NCI-H526 treated with DMSO at 0.1 percent for 48 hours (cell line): ENCODE data around the gene APC.

Source experiments
- DNase-seq: peaks from one replicate; lab custom pipeline; 2025; lab: John Stamatoyannopoulos, UW

Gene APC

GRCh38 chr5:112784726-112785125, 47.0 kb downstream of the APC start:
- no peak for DNase-seq

DNA sequence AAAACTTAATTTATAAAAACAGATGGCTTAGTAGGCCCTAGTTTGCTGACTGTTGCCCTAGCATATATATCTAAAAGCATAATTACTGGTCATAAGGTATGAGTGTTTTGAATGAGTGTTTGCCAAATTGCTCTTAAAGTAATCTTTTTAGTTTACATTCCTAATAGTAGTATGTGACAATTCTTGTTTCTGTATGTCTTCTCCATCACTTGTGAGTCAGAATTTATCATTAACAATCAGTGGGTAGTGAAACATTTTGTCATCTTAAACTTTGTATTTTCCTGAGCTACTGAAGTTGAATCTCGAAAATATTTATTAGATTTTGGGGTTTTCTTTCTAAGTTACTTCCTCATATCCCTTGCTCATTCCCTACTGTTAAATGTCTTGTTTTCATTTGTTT, 49.6 kb downstream of the APC start:
- DNase-seq = no peak

DNA sequence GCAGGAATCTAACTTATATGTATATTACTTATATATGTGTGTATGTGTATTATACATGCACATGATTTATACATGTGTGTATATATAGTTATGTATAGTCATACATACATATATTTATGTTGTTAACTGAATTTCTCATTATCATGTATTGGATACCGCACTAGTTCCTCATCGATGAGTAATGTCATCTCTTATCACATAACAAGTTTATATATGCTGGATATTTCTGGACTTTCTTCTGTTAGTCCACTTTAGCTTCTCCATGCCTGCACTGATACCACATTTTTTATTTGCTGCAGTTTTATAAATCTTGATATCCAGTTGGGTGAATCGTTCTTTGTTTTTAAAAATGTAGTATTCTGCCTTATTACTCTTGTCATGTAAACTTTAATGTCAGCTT, 50.2 kb downstream of the APC start:
- DNase-seq = no peak

DNA sequence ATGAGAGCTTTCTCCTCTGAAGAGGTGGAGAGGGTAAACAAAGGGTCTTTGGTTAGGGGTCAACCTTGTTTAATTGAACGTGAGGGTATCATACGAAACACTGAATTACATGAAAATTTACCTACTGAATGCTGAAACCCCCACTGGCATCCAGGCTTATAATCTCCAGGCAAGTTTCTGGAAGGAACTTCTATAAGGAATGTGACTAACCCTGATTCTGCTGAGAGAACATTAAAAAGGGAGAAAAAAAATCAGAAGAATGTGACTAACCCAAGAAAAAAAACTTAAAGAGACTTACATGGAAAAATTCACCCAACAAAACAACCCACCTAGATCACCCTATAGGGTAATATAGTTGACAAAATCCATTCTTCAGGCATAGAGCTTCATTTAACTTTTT, 55.5 kb downstream of the APC start:
- DNase-seq = no peak

DNA sequence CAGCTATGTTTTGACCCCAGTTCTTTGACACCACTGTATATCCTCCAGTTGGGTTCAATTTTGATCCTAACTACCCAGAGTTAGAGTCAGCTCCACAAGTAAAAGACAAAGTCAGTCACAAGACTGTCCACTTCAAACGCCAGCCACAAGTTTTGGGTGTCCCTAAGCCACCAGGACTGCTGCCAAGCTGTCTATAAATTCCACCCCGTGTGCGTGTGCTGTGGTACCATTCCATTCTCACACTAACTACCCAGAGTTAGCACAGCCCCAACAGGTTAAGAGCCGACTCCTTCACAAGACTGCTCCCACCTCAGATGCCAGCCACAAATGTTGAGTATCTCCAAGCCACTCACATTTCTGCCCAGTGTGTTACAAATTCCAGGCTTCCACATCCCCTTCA, 56.7 kb downstream of the APC start:
- DNase-seq = no peak

GRCh38 chr5:112795342-112795741, 57.7 kb downstream of the APC start:
- no peak for DNase-seq

- peak; percentile 40 for DNase-seq
Observed at GRCh38 chr5:112795944-112796678, 58.4 kb downstream of the APC start.

GRCh38 chr5:112799661-112800060, 62.0 kb downstream of the APC start:
- DNase-seq = no peak

DNA sequence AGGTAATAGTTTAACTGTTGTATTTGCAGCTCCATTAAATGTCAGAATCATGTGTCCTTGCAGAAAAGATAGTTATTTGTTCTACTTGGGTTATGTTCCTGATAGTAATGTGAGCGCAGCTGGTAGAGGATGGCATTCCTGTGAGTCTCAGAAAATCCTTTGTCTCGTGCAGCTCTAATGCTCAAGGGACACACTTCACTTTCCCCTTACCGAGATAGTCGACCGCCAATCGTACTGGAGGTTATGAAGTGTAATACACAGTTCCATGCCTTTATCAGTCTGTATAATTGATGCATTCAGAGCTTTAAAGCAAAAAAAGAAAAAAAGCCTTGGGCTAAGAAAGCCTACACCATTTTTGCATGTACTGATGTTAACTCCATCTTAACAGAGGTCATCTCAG, 63.2 kb downstream of the APC start:
- no peak for DNase-seq

GRCh38 chr5:112811023-112811422, 73.3 kb downstream of the APC start:
- DNase-seq = no peak

GRCh38 chr5:112812549-112812948, 74.9 kb downstream of the APC start:
- no peak for DNase-seq

DNA sequence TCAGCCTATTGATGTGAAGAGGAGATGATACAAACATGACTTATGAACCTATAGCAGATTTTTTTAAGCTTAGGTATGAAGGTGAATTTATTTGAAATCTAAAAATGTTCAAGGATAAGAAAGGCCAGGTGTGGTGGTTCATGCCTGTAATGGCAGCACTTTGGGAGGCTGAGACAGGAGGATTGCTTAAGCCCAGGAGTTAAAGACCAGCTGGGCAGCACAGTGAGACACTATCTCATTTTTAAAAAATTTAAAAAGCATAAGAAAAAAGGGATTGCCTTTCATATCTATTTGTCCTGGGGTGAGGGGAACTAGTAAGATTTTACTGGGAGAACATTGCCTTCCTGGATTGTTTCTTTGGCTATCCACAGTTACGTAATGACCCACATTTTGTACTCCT, 82.6 kb downstream of the APC start:
- DNase-seq = no peak

DNA sequence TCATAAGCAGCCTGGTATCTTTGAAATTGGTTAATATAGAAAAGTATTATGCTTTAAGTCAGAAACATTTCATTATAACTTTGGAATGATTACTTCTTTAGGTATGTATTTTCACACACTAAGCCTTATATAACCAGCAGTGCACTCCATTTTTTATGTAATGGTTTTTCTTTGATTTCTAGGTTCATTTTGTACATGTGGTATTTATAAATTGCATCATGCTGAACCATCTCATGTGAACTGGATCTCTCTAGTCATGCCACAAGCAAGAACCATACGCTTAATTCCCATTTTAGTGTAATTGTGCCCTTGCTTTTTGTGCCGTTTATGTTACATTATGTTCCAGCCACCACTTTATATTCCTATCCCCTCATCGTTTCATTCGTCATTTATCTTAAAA, 84.8 kb downstream of the APC start:
- no peak for DNase-seq

DNA sequence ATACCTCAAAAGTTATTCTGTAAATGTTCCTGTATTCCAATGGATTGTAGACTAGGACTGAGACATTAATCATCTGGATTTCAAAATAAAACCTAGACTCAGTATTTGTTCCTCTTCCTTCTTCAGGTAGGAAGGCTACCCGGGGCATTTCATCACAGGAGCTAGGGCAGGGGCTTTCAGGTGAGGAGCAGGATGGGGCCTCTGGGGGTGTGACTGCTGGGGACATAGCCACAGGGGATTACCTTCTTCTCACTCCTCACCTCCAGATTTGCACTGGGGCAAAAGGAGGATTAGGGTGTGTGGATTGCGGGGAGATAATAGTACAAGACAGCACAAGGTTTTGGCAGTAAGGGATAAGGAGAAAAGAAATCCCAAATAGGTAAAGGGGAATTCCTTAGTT, 85.5 kb downstream of the APC start:
- no peak for DNase-seq

DNA sequence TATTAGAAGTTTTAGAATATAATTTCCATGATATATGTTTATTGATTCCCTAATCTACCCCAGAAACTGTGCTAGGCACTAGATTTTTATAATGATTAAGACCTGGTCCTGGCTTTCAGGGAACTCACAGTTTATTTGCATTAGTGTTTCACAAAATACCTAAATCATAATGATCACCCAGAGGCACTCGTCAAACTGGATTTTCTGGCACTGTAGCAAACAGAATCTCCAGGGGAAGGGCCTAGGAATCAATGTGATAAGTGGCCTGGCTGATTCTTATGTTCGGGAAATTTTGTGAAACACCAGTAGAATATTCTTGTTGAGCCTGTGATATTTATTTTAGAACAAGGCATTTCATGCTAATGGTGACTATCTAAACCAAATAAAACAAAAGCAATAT, 86.0 kb downstream of the APC start:
- DNase-seq = no peak

- DNase-seq = no peak
Observed at GRCh38 chr5:112824197-112824596, 86.5 kb downstream of the APC start.

DNA sequence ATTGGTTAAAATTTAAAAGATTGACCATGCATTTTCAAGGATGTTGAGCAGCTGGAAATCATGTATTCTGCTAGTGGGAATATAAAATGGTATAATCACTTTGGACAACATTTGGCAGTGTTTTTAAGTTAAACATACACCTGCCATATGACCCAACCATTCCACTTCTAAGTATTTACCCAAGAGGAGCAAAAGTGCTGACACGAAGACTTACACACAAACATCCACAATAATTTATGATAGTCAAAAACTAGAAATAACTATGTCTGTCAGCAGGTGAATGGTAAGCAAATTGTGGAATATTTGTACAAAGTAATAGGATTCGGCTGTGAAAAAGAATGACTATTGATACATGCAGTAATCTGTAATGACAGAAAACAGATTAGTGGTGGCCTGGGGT, 92.7 kb downstream of the APC start:
- no peak for DNase-seq

DNA sequence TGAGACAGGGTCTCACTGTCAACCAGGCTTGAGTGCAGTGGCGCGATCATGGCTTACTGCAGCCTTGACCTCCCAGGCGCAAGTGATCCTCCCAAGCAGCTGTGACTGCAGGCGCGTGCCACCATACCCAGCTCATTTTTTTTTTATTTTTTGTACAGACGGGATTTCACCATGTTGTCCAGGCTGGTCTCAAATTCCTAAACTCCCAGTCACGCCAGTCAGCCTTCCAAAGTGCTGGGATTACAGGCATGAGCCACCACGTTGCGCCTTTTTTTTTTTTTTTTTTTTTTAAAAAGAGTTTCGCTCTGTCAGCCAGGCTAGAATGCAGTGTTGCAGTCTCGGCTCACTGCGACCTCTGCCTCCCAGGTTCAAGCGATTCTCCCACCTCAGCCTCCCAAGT, 96.3 kb downstream of the APC start:
- DNase-seq = no peak

- no peak for DNase-seq
Observed at GRCh38 chr5:112844489-112844888, 106.8 kb downstream of the APC start.

DNA sequence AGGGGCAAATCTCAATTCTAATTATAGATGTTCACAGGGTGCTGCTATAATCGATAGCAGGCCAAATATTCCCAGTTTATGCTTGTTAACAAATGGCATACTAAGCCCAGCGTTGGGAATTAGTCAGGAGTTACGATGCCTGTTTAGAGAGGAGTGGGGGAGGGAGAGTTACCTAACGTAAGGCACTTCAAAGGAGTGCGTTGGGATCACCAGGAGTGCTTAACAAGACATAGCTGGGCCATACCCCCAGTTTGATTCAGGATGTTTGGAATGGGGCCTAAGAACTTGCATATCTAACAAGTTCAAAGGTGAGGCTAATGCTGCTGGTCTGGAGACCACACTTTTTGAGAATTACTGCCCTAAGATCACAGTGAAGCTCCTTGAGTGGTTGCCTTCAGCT, 108.9 kb downstream of the APC start:
- no peak for DNase-seq

GRCh38 chr5:112847306-112847705, 109.6 kb downstream of the APC start:
- no peak for DNase-seq

DNA sequence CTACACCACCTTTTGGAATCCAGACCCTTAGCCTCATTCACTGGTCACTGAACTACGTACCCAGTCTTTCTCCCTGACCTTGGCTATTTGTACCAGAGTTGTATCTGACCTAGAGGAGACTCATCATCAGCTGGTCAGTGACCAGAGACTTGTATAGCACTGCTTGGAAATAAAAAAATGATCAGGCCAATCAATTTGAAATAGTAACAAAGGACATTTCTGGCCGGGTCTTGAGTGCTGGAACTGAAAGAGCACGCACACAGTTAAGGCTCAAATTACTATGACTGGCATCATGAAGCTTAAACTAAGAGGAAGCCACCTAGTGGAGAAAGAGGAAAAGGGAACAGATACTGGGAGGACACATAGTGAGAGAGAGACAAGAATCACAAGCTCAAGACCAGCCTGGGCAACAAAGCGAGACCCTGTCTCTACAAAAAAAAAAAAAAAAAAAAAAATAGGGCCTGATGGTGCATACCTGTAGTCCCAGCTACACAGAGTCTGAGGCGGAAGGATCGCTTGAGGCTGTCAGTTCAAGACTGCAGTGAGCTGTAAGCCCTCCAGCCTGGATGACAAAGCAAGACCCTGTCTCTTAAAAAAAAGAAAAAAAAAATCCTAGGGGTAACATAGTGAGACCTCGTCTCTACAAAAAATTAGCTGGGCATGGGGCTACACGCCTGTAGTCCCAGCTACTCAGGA, 110.6 kb downstream of the APC start:
- peak; percentile 41 for DNase-seq

- no peak for DNase-seq
Observed at GRCh38 chr5:112849912-112850311, 112.2 kb downstream of the APC start.

- no peak for DNase-seq
Observed at GRCh38 chr5:112854651-112855050, 117.0 kb downstream of the APC start.
